Lung (tissue), 12 donors: ENCODE measurements around the gene GTF2A1L. TPM values are rescaled to one million over a fixed set of nuclear protein-coding genes. Genes with fewer than 3 reads are reported as not detected.

ENCODE experiments used
- ATAC-seq: fragments of 200-7000 bp; cut with Tn5 transposase; one replicate; pipeline ENCODE4 v1.9.1; 2020; ENCODE audit warnings: moderate number of reproducible peaks; ENCODE audit not compliant: insufficient read depth, low FRiP score
- DNase-seq, 3 donors: peaks; one replicate each; pipeline ENCODE4 v3.0.0-alpha.2; 2013 to 2017
- H3K27ac ChIP-seq, 2 donors: one replicate each; pipeline ENCODE4 v1.5.1; 2013; ENCODE audit warnings: mild to moderate bottlenecking in 2 of 2, moderate library complexity in 2 of 2, control low read depth in 1 of 2, inconsistent platforms in 1 of 2, low read depth in 1 of 2, low read length in 1 of 2
- H3K27me3 ChIP-seq, 3 donors: one replicate each; pipeline ENCODE4 v1.5.1; 2013; ENCODE audit warnings: low read length in 2 of 3; ENCODE audit not compliant: control insufficient read depth in 3 of 3, insufficient read depth in 3 of 3
- H3K36me3 ChIP-seq, 4 donors: one replicate each; pipeline ENCODE4 v1.5.1; 2013; ENCODE audit warnings: low read length in 4 of 4, mild to moderate bottlenecking in 1 of 4, moderate library complexity in 1 of 4; ENCODE audit not compliant: control insufficient read depth in 4 of 4, insufficient read depth in 4 of 4
- H3K4me1 ChIP-seq, 5 donors: one replicate each; pipeline ENCODE4 v1.5.1; 2013; ENCODE audit warnings: low read length in 5 of 5, mild to moderate bottlenecking in 2 of 5, moderate library complexity in 1 of 5; ENCODE audit not compliant: control insufficient read depth in 5 of 5, insufficient read depth in 5 of 5
- H3K4me3 ChIP-seq: one replicate; pipeline ENCODE4 v1.5.1; 2013; ENCODE audit warnings: mild to moderate bottlenecking, control low read depth, moderate library complexity
- H3K9ac ChIP-seq, 2 donors: one replicate each; pipeline ENCODE4 v1.5.1; 2013; ENCODE audit warnings: low read length in 2 of 2, control low read depth in 1 of 2; ENCODE audit not compliant: insufficient read depth in 1 of 2
- H3K9me3 ChIP-seq, 4 donors: one replicate each; pipeline ENCODE4 v1.5.1; 2013; ENCODE audit warnings: low read length in 3 of 4, mild to moderate bottlenecking in 1 of 4, moderate library complexity in 1 of 4; ENCODE audit not compliant: control insufficient read depth in 4 of 4, insufficient read depth in 3 of 4
- WGBS, 2 donors: extraction: QIAGEN DNeasy Blood & Tissue Kit; methylation state at CpG; one replicate each; pipeline ENCODE4 v1.1.7; 2013; 5-methylcytosine and 5-hydroxymethylcytosine counted together
- polyA plus RNA-seq, 2 donors: library from polyadenylated mRNA; stranded (reverse); fragments of 200-250 nt; gene quantifications; one replicate each; pipeline ENCODE4 v1.2.1, GENCODE V29; 2013
- total RNA-seq, 2 donors: library from RNA; depleted of rRNA in 1 of 2; stranded (reverse); fragments of >200 nt in 1 of 2; gene quantifications; one replicate each; pipeline ENCODE4 v1.2.1, GENCODE V29; 2014 to 2021
- TF ChIP-seq, protein P1 (sequence below): IDR thresholded peaks from 2 replicates; pipeline ENCODE4 v1.5.1; 2012; ENCODE audit warnings: mild to moderate bottlenecking; ENCODE audit errors: control extremely low read depth, extremely low read depth
- donor health status: control.
- donor health status: control.
- donor health status: Bipolar disorder and iron deficiency.
- donor health status: healthy.
- donor health status: DM: yes; HTN: yes; CAD: no.

Gene GTF2A1L
- total and polyA plus RNA-seq, 4 donors = 0.39 to 1.6 (median 0.51) TPM; not detected in 1

DNA sequence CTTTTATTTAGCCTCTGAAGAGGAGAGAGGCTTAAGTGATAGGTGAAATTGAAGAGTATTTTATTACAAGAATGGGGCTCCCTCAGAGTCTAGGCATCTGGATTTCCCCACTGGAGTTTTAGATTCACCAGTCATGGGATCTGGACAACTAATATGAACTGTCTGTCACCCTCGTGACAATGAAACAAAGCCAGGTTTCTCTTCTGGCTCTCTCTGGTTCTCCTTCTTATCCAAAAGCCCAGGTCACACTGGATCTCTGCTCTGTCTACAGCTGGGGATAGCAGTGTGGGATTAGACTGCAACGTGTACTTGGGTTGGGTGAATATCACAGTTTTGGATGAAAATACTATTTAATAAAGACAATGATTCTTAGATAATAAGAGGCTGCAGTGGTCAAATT lies 106.6 kb downstream of the GTF2A1L start:
- Histone ChIP-seq H3K36me3 (no peaks in the 10 kb centered on the region), H3K9me3 (no peaks in the 10 kb centered on the region), H3K4me1 (peaks cover 0 to 6% (median 0%) of the 10 kb centered on the region in 5 donors), H3K27ac (no peak overlapping the region), H3K27me3 (no peaks in the 10 kb centered on the region), H3K4me3 (no peak overlapping the region), H3K9ac (no peak overlapping the region)
- 86 to 88% methylated on average over 2 of the region's 2 CpGs for WGBS, 2 donors
- TF ChIP-seq, protein P1, sequence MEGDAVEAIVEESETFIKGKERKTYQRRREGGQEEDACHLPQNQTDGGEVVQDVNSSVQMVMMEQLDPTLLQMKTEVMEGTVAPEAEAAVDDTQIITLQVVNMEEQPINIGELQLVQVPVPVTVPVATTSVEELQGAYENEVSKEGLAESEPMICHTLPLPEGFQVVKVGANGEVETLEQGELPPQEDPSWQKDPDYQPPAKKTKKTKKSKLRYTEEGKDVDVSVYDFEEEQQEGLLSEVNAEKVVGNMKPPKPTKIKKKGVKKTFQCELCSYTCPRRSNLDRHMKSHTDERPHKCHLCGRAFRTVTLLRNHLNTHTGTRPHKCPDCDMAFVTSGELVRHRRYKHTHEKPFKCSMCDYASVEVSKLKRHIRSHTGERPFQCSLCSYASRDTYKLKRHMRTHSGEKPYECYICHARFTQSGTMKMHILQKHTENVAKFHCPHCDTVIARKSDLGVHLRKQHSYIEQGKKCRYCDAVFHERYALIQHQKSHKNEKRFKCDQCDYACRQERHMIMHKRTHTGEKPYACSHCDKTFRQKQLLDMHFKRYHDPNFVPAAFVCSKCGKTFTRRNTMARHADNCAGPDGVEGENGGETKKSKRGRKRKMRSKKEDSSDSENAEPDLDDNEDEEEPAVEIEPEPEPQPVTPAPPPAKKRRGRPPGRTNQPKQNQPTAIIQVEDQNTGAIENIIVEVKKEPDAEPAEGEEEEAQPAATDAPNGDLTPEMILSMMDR = no peak
- no peak for DNase-seq
- no peak for ATAC-seq

DNA sequence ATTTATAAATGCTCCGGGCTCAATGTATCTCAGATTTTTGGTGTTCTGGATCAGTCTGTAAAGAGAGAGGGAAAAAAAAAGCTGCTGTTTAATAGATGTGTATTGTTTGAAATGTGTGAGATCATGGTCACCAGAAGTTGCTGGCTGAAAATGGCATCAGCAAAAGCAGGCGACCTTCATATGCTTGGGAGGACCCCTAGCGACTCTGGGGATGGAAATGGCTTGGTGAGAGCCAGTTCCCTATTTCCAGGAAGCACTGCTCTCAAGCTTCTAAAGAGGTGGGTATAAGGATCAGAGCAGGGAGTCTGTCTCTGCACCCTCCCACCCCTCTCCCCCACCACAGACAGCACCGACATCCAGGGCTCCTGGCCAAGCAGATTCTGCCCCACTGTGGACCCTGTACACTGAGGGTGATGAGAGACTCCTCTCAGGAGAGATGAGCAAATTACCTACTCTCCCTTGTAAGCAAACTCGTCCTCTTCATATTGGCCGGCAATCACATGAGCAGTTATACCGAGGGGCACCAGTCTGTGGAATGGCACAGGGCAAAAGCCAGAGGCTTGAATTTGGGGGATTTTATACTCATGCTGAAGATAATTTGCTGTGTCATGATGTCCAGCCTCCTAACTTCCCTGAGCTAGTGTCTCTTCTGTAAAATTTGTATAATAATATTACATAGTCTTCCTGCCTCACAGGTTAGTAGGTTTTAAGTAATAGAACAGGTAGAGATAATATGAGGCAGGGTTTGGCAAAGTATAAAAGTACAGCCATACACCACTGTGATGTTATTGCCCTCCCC lies 108.2 kb downstream of the GTF2A1L start:
- no peak overlapping the region for H3K9ac ChIP-seq
- H3K27ac ChIP-seq = no peak overlapping the region
- no peaks in the 10 kb centered on the region for H3K27me3 ChIP-seq
- 72 to 78% methylated on average over 7 of the region's 7 CpGs for WGBS, 2 donors
- H3K36me3 ChIP-seq = no peaks in the 10 kb centered on the region
- TF ChIP-seq, protein P1 = no peak
- H3K4me3 ChIP-seq = no peak overlapping the region
- ATAC-seq (no peak), DNase-seq (peak in 2 of 3 donors; percentile 54 to 59)
- H3K9me3 ChIP-seq = no peaks in the 10 kb centered on the region
- peaks cover 0 to 9% (median 0%) of the 10 kb centered on the region in 5 donors for H3K4me1 ChIP-seq

DNA sequence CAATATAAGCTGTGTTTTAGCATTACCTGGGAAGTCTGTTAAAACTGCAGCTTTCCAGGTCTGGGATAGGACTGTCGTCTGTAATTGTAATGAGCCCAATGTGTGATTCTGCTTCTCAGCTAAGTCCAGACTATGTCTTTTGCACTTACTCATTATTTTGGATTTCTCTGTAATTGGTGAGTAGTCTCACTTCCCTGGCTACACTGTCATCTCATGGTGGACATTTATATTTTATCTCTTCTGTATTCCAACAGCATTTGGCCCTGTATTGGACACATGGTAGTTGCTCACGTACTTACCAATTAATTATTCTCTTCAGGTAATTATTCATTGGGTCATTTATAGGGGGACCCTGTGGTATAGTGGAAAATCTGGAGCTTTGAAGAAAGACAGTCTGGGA lies 109.9 kb downstream of the GTF2A1L start:
- peak in 1 of 3 donors; percentile 50 for DNase-seq
- peaks cover 0 to 9% (median 0%) of the 10 kb centered on the region in 5 donors for H3K4me1 ChIP-seq
- no peak overlapping the region for H3K4me3 ChIP-seq
- no peak for ATAC-seq
- WGBS, 2 donors = 84% methylated on average over 2 of the region's 2 CpGs
- no peaks in the 10 kb centered on the region for H3K36me3 ChIP-seq
- H3K27ac ChIP-seq = no peak overlapping the region
- H3K9me3 ChIP-seq = no peaks in the 10 kb centered on the region
- TF ChIP-seq, protein P1 = no peak
- no peak overlapping the region for H3K9ac ChIP-seq
- H3K27me3 ChIP-seq = no peaks in the 10 kb centered on the region
